NCI-H69 (cell line): ENCODE data around the gene ADCK2.
"Not testable (repeated sequence)": the region's sequence is repeated elsewhere in the genome, so short reads cannot be mapped to it uniquely, and the experiment has no call there.

Experiments used
- DNase-seq: peaks from one replicate; lab custom pipeline; 2025; lab: John Stamatoyannopoulos, UW

Gene ADCK2

GRCh38 chr7:140695381-140695780, 22.6 kb downstream of the ADCK2 start:
- no peak for DNase-seq

- DNase-seq: peak; percentile 97
Observed at GRCh38 chr7:140696024-140696679, 23.4 kb downstream of the ADCK2 start.

- peak; percentile 94 for DNase-seq
Observed at GRCh38 chr7:140696680-140697446, 24.1 kb downstream of the ADCK2 start, which contains the start of gene NDUFB2. Gene NDUFB2 (plus strand): TSS chr7:140696708. CDS start chr7:140696745, 37 bp downstream.

- DNase-seq: no peak
Observed at GRCh38 chr7:140697447-140698143, 24.9 kb downstream of the ADCK2 start.

GRCh38 chr7:140698477-140698876, 25.7 kb downstream of the ADCK2 start:
- peak; percentile 15 for DNase-seq

GRCh38 chr7:140702774-140703173, 30.0 kb downstream of the ADCK2 start:
- no peak for DNase-seq

- DNase-seq: no peak
Observed at GRCh38 chr7:140704205-140704604, 31.5 kb downstream of the ADCK2 start.

- DNase-seq: no peak
Observed at GRCh38 chr7:140707132-140707531, 34.4 kb downstream of the ADCK2 start.

- DNase-seq: not testable (repeated sequence)
Observed at GRCh38 chr7:140708764-140709163, 36.0 kb downstream of the ADCK2 start.

GRCh38 chr7:140712392-140712791, 39.6 kb downstream of the ADCK2 start:
- not testable (repeated sequence) for DNase-seq

- DNase-seq: no peak
Observed at GRCh38 chr7:140714331-140715040, 41.7 kb downstream of the ADCK2 start.

- no peak for DNase-seq
Observed at GRCh38 chr7:140719721-140720120, 47.0 kb downstream of the ADCK2 start.

- DNase-seq: no peak
Observed at GRCh38 chr7:140722254-140722653, 49.5 kb downstream of the ADCK2 start.

- DNase-seq: no peak
Observed at GRCh38 chr7:140723006-140723405, 50.3 kb downstream of the ADCK2 start.

- no peak for DNase-seq
Observed at GRCh38 chr7:140723574-140723973, 50.8 kb downstream of the ADCK2 start.

GRCh38 chr7:140724706-140725105, 52.0 kb downstream of the ADCK2 start:
- DNase-seq: no peak

GRCh38 chr7:140726281-140726680, 53.5 kb downstream of the ADCK2 start:
- DNase-seq: peak; percentile 30

- DNase-seq: peak; percentile 21
Observed at GRCh38 chr7:140732416-140732815, 59.7 kb downstream of the ADCK2 start.

GRCh38 chr7:140734096-140734495, 61.4 kb downstream of the ADCK2 start:
- no peak for DNase-seq

- DNase-seq: no peak
Observed at GRCh38 chr7:140734729-140735128, 62.0 kb downstream of the ADCK2 start.

GRCh38 chr7:140738280-140738679, 65.5 kb downstream of the ADCK2 start:
- DNase-seq: no peak

GRCh38 chr7:140743255-140743654, 70.5 kb downstream of the ADCK2 start:
- not testable (repeated sequence) for DNase-seq
